ENCODE measurements around the gene TSPAN5. TPM values are rescaled to one million over a fixed set of nuclear protein-coding genes. Genes with fewer than 3 reads are reported as not detected.

Gene TSPAN5
- total RNA-seq, 3 donors from 2014 or later (not counting 1 experiment from before 2014, with no cell fraction given): 6.8 to 13.7 (median 11.4) TPM

DNA sequence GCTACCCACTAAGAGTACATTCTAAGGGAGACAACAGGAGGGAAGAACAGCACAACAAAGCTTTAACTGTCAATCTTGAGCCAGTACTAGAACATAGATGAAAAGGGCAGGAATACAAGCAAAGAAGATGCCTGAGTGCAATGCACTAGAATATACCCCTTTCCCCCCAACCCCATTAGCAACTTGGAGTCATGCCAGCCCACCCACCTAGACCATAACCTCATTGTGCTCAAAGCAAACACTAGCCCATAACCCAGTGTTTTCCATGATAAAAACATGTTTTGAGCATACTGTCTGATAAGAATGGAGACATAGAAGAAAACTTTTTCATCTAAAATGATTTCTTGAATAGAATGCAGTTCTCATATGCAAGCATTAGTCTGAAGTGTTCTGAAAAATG lies 214.0 kb downstream of the TSPAN5 start:
- Mint-ChIP-seq H3K4me3 (no peak overlapping the region), H3K9me3 (no peaks in the 10 kb centered on the region), H3K4me1 (peaks cover 34 to 41% of the 10 kb centered on the region in 2 donors), H3K27ac (no peak overlapping the region), H3K27me3 (ENCODE audit: low read depth in 2 of 2) (no peaks in the 10 kb centered on the region), H3K36me3 (peaks cover 16% of the 10 kb centered on the region)
- peaks cover 39% of the 10 kb centered on the region for H3K4me1 ChIP-seq (ENCODE audit: control insufficient read depth, insufficient read depth, low read length)
- ATAC-seq (no peak), DNase-seq (no peak)
- intact Hi-C loops (cut with micrococcal nuclease): no loop called here
- H3K9me3 ChIP-seq (ENCODE audit: control insufficient read depth, insufficient read depth, low read length): no peaks in the 10 kb centered on the region
- H3K36me3 ChIP-seq (ENCODE audit: control insufficient read depth, insufficient read depth, low read length): peaks cover 24% of the 10 kb centered on the region
- no peaks in the 10 kb centered on the region for H3K27me3 ChIP-seq (ENCODE audit: control insufficient read depth, insufficient read depth, low read length)
- TF ChIP-seq, protein P1, sequence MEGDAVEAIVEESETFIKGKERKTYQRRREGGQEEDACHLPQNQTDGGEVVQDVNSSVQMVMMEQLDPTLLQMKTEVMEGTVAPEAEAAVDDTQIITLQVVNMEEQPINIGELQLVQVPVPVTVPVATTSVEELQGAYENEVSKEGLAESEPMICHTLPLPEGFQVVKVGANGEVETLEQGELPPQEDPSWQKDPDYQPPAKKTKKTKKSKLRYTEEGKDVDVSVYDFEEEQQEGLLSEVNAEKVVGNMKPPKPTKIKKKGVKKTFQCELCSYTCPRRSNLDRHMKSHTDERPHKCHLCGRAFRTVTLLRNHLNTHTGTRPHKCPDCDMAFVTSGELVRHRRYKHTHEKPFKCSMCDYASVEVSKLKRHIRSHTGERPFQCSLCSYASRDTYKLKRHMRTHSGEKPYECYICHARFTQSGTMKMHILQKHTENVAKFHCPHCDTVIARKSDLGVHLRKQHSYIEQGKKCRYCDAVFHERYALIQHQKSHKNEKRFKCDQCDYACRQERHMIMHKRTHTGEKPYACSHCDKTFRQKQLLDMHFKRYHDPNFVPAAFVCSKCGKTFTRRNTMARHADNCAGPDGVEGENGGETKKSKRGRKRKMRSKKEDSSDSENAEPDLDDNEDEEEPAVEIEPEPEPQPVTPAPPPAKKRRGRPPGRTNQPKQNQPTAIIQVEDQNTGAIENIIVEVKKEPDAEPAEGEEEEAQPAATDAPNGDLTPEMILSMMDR (IDR thresholded peaks at IDR 0.05): no peak
- no peak overlapping the region for H3K27ac ChIP-seq (ENCODE audit: low read length)
- H3K4me3 ChIP-seq (ENCODE audit: low read length): no peak overlapping the region

DNA sequence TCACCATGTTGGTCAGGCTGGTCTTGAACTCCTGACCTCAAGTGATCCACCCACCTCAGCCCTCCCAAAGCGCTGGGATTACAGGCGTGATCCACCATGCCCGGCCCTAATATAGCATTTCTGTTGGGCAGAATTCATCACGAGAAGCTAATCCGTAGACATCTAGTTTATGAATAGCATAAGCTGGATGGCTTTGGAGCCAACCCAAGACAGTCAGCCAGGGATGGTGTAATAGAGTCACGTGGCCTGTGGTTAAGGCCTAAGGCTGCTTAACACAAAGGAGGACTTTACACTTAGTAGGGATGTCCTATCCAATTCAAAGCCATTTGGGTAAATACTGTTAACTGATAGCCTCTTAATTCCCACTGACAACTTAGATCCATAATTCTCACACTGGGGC lies 223.6 kb downstream of the TSPAN5 start:
- ATAC-seq: no peak
- H3K36me3 Mint-ChIP-seq: no peaks in the 10 kb centered on the region

DNA sequence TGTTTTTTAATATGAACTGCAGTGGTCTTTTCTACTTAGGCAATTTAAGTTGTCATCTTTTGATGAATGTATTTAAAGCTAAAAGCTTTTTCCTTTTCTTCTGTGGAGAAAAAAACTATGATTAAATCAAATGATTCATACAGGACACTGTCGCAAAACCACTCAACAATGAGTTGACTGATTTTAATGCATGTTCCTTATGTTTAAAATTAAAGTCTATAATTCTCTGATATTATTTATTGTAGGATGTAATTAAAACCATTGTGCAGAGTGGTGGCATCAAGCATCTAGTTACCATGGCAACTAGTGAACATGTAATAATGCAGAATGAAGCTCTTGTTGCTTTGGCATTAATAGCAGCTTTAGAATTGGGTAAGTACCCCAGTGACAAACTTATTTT lies 224.7 kb downstream of the TSPAN5 start:
- intact Hi-C loops (cut with micrococcal nuclease): no loop called here
- no peak overlapping the region for H3K27ac ChIP-seq (ENCODE audit: low read length)
- WGBS (ENCODE audit: insufficient coverage): no CpG with 5 or more reads among the region's 1 CpG
- Mint-ChIP-seq H3K4me1 (peaks cover 0 to 5% of the 10 kb centered on the region in 2 donors), H3K27ac (no peak overlapping the region), H3K27me3 (ENCODE audit: low read depth in 2 of 2) (no peaks in the 10 kb centered on the region), H3K36me3 (no peaks in the 10 kb centered on the region), H3K4me3 (no peak overlapping the region), H3K9me3 (no peaks in the 10 kb centered on the region)
- ATAC-seq: no peak
- no peak for DNase-seq
- H3K4me1 ChIP-seq (ENCODE audit: control insufficient read depth, insufficient read depth, low read length): no peaks in the 10 kb centered on the region
- no peaks in the 10 kb centered on the region for H3K27me3 ChIP-seq (ENCODE audit: control insufficient read depth, insufficient read depth, low read length)
- no peak overlapping the region for H3K4me3 ChIP-seq (ENCODE audit: low read length)
- no peaks in the 10 kb centered on the region for H3K9me3 ChIP-seq (ENCODE audit: control insufficient read depth, insufficient read depth, low read length)
- TF ChIP-seq, protein P1 (IDR thresholded peaks at IDR 0.05): no peak
- peaks cover 22% of the 10 kb centered on the region for H3K36me3 ChIP-seq (ENCODE audit: control insufficient read depth, insufficient read depth, low read length)

More for the DNA sequence above, 223.6 kb downstream of the TSPAN5 start:
- intact Hi-C loops (cut with micrococcal nuclease): no loop called here
- Mint-ChIP-seq H3K27ac (no peak overlapping the region), H3K27me3 (ENCODE audit: low read depth in 2 of 2) (no peaks in the 10 kb centered on the region), H3K4me3 (no peak overlapping the region), H3K9me3 (no peaks in the 10 kb centered on the region), H3K4me1 (peaks cover 5 to 8% of the 10 kb centered on the region in 2 donors)
- no peak for DNase-seq
- H3K9me3 ChIP-seq (ENCODE audit: control insufficient read depth, insufficient read depth, low read length): no peaks in the 10 kb centered on the region
- 97% methylated on average over 6 of the region's 6 CpGs for WGBS (ENCODE audit: insufficient coverage)
- no peaks in the 10 kb centered on the region for H3K4me1 ChIP-seq (ENCODE audit: control insufficient read depth, insufficient read depth, low read length)
- TF ChIP-seq, protein P1 (IDR thresholded peaks at IDR 0.05): no peak
- no peak overlapping the region for H3K4me3 ChIP-seq (ENCODE audit: low read length)
- H3K36me3 ChIP-seq (ENCODE audit: control insufficient read depth, insufficient read depth, low read length): peaks cover 22% of the 10 kb centered on the region
- no peak overlapping the region for H3K27ac ChIP-seq (ENCODE audit: low read length)
- no peaks in the 10 kb centered on the region for H3K27me3 ChIP-seq (ENCODE audit: control insufficient read depth, insufficient read depth, low read length)

DNA sequence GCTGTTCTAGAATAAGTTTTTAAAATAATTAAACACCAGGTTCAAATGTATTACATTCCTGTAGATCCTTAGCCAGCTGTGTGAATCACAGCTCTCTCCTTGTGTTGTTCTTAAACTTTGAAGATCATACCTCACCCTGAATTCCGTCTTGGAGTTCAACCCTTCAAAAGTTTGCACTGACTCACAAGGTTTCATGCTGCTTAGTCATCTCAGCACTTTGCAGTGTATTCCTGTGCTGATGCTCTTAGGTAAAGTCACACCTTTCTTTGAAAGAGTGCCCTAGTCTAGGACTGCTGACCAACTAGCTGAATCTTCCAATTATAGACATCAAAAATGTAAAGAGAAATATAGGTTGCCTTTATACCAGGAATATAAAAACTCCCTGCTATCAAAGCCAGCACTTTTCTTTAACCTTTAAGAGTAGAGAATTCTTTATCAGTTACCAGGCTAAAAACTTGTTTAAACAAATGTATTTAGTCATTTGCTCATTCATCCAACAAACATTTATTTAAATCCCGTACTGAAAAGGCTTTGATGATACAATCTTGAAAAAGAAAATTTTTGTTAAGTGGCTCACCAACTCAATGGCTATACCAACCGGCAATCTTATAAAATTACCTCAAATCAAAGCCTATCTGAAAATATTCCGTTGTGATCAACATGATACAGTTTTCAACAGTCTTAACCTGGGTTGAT lies 227.6 kb downstream of the TSPAN5 start:
- intact Hi-C loops (cut with micrococcal nuclease): no loop called here
- H3K27me3 ChIP-seq (ENCODE audit: control insufficient read depth, insufficient read depth, low read length): no peaks in the 10 kb centered on the region
- no peaks in the 10 kb centered on the region for H3K4me1 ChIP-seq (ENCODE audit: control insufficient read depth, insufficient read depth, low read length)
- ATAC-seq (no peak), DNase-seq (no peak)
- Mint-ChIP-seq H3K4me1 (no peaks in the 10 kb centered on the region), H3K27me3 (ENCODE audit: low read depth in 2 of 2) (no peaks in the 10 kb centered on the region), H3K4me3 (no peak overlapping the region), H3K36me3 (no peaks in the 10 kb centered on the region), H3K9me3 (no peaks in the 10 kb centered on the region), H3K27ac (peak overlapping the region; percentile 24 to 25)
- 93% methylated on average over 3 of the region's 4 CpGs for WGBS (ENCODE audit: insufficient coverage)
- no peak overlapping the region for H3K27ac ChIP-seq (ENCODE audit: low read length)
- no peaks in the 10 kb centered on the region for H3K9me3 ChIP-seq (ENCODE audit: control insufficient read depth, insufficient read depth, low read length)
- H3K36me3 ChIP-seq (ENCODE audit: control insufficient read depth, insufficient read depth, low read length): peaks cover 13% of the 10 kb centered on the region
- no peak overlapping the region for H3K4me3 ChIP-seq (ENCODE audit: low read length)
- TF ChIP-seq, protein P1 (IDR thresholded peaks at IDR 0.05): no peak

Measured in natural killer cell (primary cell).